G401 (cell line): ENCODE results near the gene DPYSL5. TPM values are rescaled to one million over a fixed set of nuclear protein-coding genes. Genes with fewer than 3 reads are reported as not detected.

Experiments
- DNase-seq: peaks from one replicate; pipeline ENCODE4 v3.0.0-alpha.2; 2015; ENCODE audit warnings: low spot score
- in situ Hi-C: cut with HindIII; loops from 2 replicates; pipeline ENCODE4 v1.10.0; 2016; ENCODE audit warnings: low sequenced_read_pairs, mixed read lengths
- total RNA-seq: library from RNA; depleted of rRNA; stranded (reverse); fragments of >200 nt; shearing (Covaris generic); gene quantifications from 2 replicates; pipeline ENCODE4 v1.2.3, GENCODE V29; 2014

The DPYSL5 gene
- total RNA-seq, 1 experiment from 2014 or later = 4.8 TPM

GRCh38 chr2:26975102-26975501, 127.2 kb downstream of the DPYSL5 start:
- no peak for DNase-seq

GRCh38 chr2:26975656-26976055, 127.7 kb downstream of the DPYSL5 start:
- DNase-seq = no peak
- in situ Hi-C loops = no loop called here

More at GRCh38 chr2:26975102-26975501, 127.2 kb downstream of the DPYSL5 start:
- in situ Hi-C loops = no loop called here

- in situ Hi-C loops = no loop called here
These were observed 128.3 kb downstream of the DPYSL5 start for GRCh38 chr2:26976237-26976636.

GRCh38 chr2:26977012-26977411, 129.1 kb downstream of the DPYSL5 start:
- no peak for DNase-seq
- in situ Hi-C loops = no loop called here

More at GRCh38 chr2:26976237-26976636, 128.3 kb downstream of the DPYSL5 start:
- DNase-seq = peak; percentile 68

- in situ Hi-C loops = no loop called here
These were observed 130.2 kb downstream of the DPYSL5 start for GRCh38 chr2:26978061-26978596.

GRCh38 chr2:26979741-26980140, 131.8 kb downstream of the DPYSL5 start:
- in situ Hi-C loops = no loop called here
- DNase-seq = no peak

More at GRCh38 chr2:26978061-26978596, 130.2 kb downstream of the DPYSL5 start:
- DNase-seq = peak; percentile 75

GRCh38 chr2:26980971-26981370, 133.0 kb downstream of the DPYSL5 start:
- in situ Hi-C loops = no loop called here
- no peak for DNase-seq

GRCh38 chr2:26982102-26982742, 134.3 kb downstream of the DPYSL5 start:
- in situ Hi-C loops = no loop called here
- peak; percentile 99 for DNase-seq

GRCh38 chr2:26983746-26984145, 135.8 kb downstream of the DPYSL5 start:
- no peak for DNase-seq
- in situ Hi-C loops = no loop called here

- peak; percentile 65 for DNase-seq
- in situ Hi-C loops = no loop called here
These were observed 137.9 kb downstream of the DPYSL5 start for GRCh38 chr2:26985807-26986206.

- DNase-seq = no peak
- in situ Hi-C loops = no loop called here
These were observed 138.6 kb downstream of the DPYSL5 start for GRCh38 chr2:26986576-26986975.

GRCh38 chr2:26988058-26988860, 140.3 kb downstream of the DPYSL5 start:
- in situ Hi-C loops = no loop called here
- DNase-seq = no peak

- DNase-seq = no peak
- in situ Hi-C loops = no loop called here
These were observed 141.2 kb downstream of the DPYSL5 start for GRCh38 chr2:26989156-26989555.

GRCh38 chr2:26991717-26992116, 143.8 kb downstream of the DPYSL5 start:
- in situ Hi-C loops = no loop called here
- DNase-seq = no peak

- in situ Hi-C loops = no loop called here
- no peak for DNase-seq
These were observed 145.8 kb downstream of the DPYSL5 start for GRCh38 chr2:26993768-26994167.

GRCh38 chr2:26994983-26995382, 147.1 kb downstream of the DPYSL5 start:
- in situ Hi-C loops = no loop called here

GRCh38 chr2:26997394-26997793, 149.5 kb downstream of the DPYSL5 start:
- in situ Hi-C loops = no loop called here

More at GRCh38 chr2:26994983-26995382, 147.1 kb downstream of the DPYSL5 start:
- no peak for DNase-seq

GRCh38 chr2:26998323-26998722, 150.4 kb downstream of the DPYSL5 start:
- in situ Hi-C loops = no loop called here

More at GRCh38 chr2:26997394-26997793, 149.5 kb downstream of the DPYSL5 start:
- no peak for DNase-seq

More at GRCh38 chr2:26998323-26998722, 150.4 kb downstream of the DPYSL5 start:
- no peak for DNase-seq
